ENCODE results near the gene PABPN1L.

DNA sequence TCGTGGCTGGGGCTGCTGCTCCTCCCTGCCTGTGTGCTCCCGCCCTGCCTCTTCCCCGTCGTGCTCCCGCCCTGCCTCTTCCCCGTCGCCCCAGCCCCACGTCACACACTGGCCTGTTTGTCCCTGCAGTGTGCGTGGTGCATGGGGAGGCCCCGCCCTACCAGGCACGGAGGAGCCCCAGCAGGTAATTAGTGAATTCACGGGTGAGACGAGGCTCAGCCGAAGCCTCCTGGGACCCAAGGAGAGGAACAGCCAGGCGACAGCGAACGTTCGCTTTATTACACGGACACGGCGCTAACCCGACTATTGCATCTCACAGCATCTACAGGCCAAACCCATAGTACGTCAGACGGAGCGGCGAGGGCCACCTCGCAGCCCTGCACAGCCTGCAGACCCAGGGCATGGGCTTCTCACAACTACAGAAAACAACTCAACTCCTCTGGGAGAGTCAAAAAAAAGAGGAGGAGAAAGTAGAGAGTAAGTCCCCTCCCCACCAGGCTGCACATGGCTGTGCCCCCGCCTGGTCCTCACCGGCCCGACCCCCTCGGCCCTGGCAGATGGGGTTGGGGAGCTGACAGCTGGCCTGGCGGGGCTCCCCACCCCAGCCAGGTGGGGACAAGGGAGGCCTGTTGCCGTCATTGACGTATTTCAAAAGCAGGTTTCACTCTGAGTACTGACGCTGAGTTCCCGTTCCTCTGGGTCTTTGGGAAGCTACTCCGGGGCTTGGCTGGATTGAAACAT, 4.3 kb upstream of the PABPN1L start:
- no peak for TF ChIP-seq CTCF (IDR thresholded peaks at IDR 0.05)
- no peak for TF ChIP-seq POLR2A (IDR thresholded peaks at IDR 0.05)

Measured in adrenal gland (tissue), 5 donors.